Astrocyte of the cerebellum (primary cell): Measurements from ENCODE around the gene DIP2B.

Experiments
- DNase-seq: peaks from one replicate; pipeline ENCODE4 v3.0.0-alpha.2; 2011; ENCODE audit warnings: low read depth
- H3K4me3 ChIP-seq: 2 replicates; pipeline ENCODE4 v1.5.1; 2011; ENCODE audit warnings: mild to moderate bottlenecking, low read depth, low read length, moderate library complexity
- CTCF ChIP-seq: IDR thresholded peaks from 2 replicates; pipeline ENCODE4 v1.5.1; 2012; ENCODE audit warnings: low read length, low read depth, moderate library complexity, mild to moderate bottlenecking; ENCODE audit errors: missing control alignments
- in situ Hi-C: cut with HindIII; loops from 2 replicates; pipeline ENCODE4 v1.10.0; 2017; ENCODE audit warnings: low sequenced_read_pairs

The DIP2B gene

GRCh38 chr12:50650285-50650684 lies 145.5 kb downstream of the DIP2B start:
- in situ Hi-C loops = no loop called here
- H3K4me3 ChIP-seq = no peak overlapping the region
- no peak for DNase-seq
- no peak for TF ChIP-seq CTCF

- TF ChIP-seq CTCF = no peak
- DNase-seq = no peak
- H3K4me3 ChIP-seq = no peak overlapping the region
- in situ Hi-C loops = no loop called here
Measured at GRCh38 chr12:50655374-50655921, 150.7 kb downstream of the DIP2B start.

GRCh38 chr12:50659260-50659659 lies 154.5 kb downstream of the DIP2B start:
- no peak for TF ChIP-seq CTCF
- in situ Hi-C loops = no loop called here
- no peak for DNase-seq

GRCh38 chr12:50659690-50660424 lies 155.1 kb downstream of the DIP2B start:
- in situ Hi-C loops = no loop called here
- no peak for TF ChIP-seq CTCF
- H3K4me3 ChIP-seq = no peak overlapping the region
- no peak for DNase-seq

More at GRCh38 chr12:50659260-50659659, 154.5 kb downstream of the DIP2B start:
- H3K4me3 ChIP-seq = no peak overlapping the region

- in situ Hi-C loops = no loop called here
- DNase-seq = no peak
- no peak for TF ChIP-seq CTCF
- H3K4me3 ChIP-seq = no peak overlapping the region
Measured at GRCh38 chr12:50660425-50660822, 155.6 kb downstream of the DIP2B start.

GRCh38 chr12:50661300-50662115 lies 156.7 kb downstream of the DIP2B start:
- no peak for TF ChIP-seq CTCF
- in situ Hi-C loops = no loop called here
- DNase-seq = peak; percentile 63
- H3K4me3 ChIP-seq = no peak overlapping the region
